Measurements from ENCODE around the gene ABO. TPM values are rescaled to one million over a fixed set of nuclear protein-coding genes. Genes with fewer than 3 reads are reported as not detected.
"Not testable (repeated sequence)": the region's sequence is repeated elsewhere in the genome, so short reads cannot be mapped to it uniquely, and the experiment has no call there.

The ABO gene
- total RNA-seq, 4 donors from 2014 or later = 2.6 to 17.9 (median 7.9) TPM

- Histone ChIP-seq H3K4me1 (peaks cover 21% of the 10 kb centered on the region), H3K27me3 (no peaks in the 10 kb centered on the region), H3K9me3 (no peaks in the 10 kb centered on the region), H3K36me3 (no peaks in the 10 kb centered on the region), H3K27ac (peak overlapping the region; percentile 66), H3K4me3 (no peak overlapping the region)
- whole genome bisulfite sequencing = 45% methylated on average over 1 of the region's 1 CpG
- no peak for DNase-seq (ENCODE audit: low spot score in 2 of 2)
- TF ChIP-seq CTCF (IDR thresholded peaks at IDR 0.05) = no peak
- no peak for TF ChIP-seq POLR2AphosphoS5 (IDR thresholded peaks at IDR 0.05)
- TF ChIP-seq EP300 (IDR thresholded peaks at IDR 0.05) = no peak
- no peak for TF ChIP-seq POLR2A (IDR thresholded peaks at IDR 0.05)
Measured at GRCh38 chr9:133253268-133253667, 21.7 kb downstream of the ABO start.

GRCh38 chr9:133252301-133253020, 22.5 kb downstream of the ABO start:
- H3K27me3 ChIP-seq = no peaks in the 10 kb centered on the region
- no peak for DNase-seq (ENCODE audit: low spot score in 2 of 2)
- no peaks in the 10 kb centered on the region for H3K9me3 ChIP-seq
- H3K4me1 ChIP-seq = peaks cover 21% of the 10 kb centered on the region
- H3K27ac ChIP-seq = peak overlapping the region; percentile 66
- TF ChIP-seq POLR2AphosphoS5 (IDR thresholded peaks at IDR 0.05) (no peak), EP300 (IDR thresholded peaks at IDR 0.05) (no peak), CTCF (IDR thresholded peaks at IDR 0.05) (no peak), POLR2A (IDR thresholded peaks at IDR 0.05) (no peak)
- WGBS = 44% methylated on average over 3 of the region's 16 CpGs
- H3K4me3 ChIP-seq = peak overlapping the region; percentile 0
- H3K36me3 ChIP-seq = no peaks in the 10 kb centered on the region

GRCh38 chr9:133251773-133252172, 23.2 kb downstream of the ABO start:
- no peak for TF ChIP-seq POLR2A (IDR thresholded peaks at IDR 0.05)
- no peak for TF ChIP-seq CTCF (IDR thresholded peaks at IDR 0.05)
- no peak for TF ChIP-seq EP300 (IDR thresholded peaks at IDR 0.05)
- no peak for TF ChIP-seq POLR2AphosphoS5 (IDR thresholded peaks at IDR 0.05)
- WGBS = 38% methylated on average over 10 of the region's 11 CpGs
- H3K27me3 ChIP-seq = peaks cover 2% of the 10 kb centered on the region
- no peaks in the 10 kb centered on the region for H3K9me3 ChIP-seq
- DNase-seq (ENCODE audit: low spot score in 2 of 2) = no peak
- no peaks in the 10 kb centered on the region for H3K36me3 ChIP-seq
- H3K4me1 ChIP-seq = peaks cover 21% of the 10 kb centered on the region
- H3K27ac ChIP-seq = no peak overlapping the region
- H3K4me3 ChIP-seq = peak overlapping the region; percentile 0

- not testable (repeated sequence) for H3K27ac ChIP-seq; H3K4me3 ChIP-seq; DNase-seq (ENCODE audit: low spot score in 2 of 2); H3K27me3 ChIP-seq; H3K36me3 ChIP-seq; H3K9me3 ChIP-seq
- H3K4me1 ChIP-seq = peaks cover 21% of the 10 kb centered on the region
- WGBS = 75% methylated on average over 6 of the region's 6 CpGs
Measured at GRCh38 chr9:133251221-133251620, 23.8 kb downstream of the ABO start.

GRCh38 chr9:133250741-133251170, 24.2 kb downstream of the ABO start:
- Histone ChIP-seq H3K9me3 (no peaks in the 10 kb centered on the region), H3K4me1 (peaks cover 21% of the 10 kb centered on the region), H3K27me3 (peaks cover 8% of the 10 kb centered on the region), H3K27ac (no peak overlapping the region), H3K4me3 (no peak overlapping the region), H3K36me3 (no peaks in the 10 kb centered on the region)
- 74% methylated on average over 5 of the region's 5 CpGs for WGBS
- TF ChIP-seq POLR2A (IDR thresholded peaks at IDR 0.05) (no peak), CTCF (IDR thresholded peaks at IDR 0.05) (no peak), EP300 (IDR thresholded peaks at IDR 0.05) (no peak), POLR2AphosphoS5 (IDR thresholded peaks at IDR 0.05) (no peak)
- DNase-seq (ENCODE audit: low spot score in 2 of 2) = no peak

Measured in suprapubic skin (tissue), 4 donors.